IPS-11a (cell line): Measurements from ENCODE around the gene ANTXR1.

ENCODE experiments used
- H3K4me3 ChIP-seq: one replicate; pipeline ENCODE4 v1.5.1; 2013; ENCODE audit warnings: low read depth, low read length, control low read depth

Gene ANTXR1

DNA sequence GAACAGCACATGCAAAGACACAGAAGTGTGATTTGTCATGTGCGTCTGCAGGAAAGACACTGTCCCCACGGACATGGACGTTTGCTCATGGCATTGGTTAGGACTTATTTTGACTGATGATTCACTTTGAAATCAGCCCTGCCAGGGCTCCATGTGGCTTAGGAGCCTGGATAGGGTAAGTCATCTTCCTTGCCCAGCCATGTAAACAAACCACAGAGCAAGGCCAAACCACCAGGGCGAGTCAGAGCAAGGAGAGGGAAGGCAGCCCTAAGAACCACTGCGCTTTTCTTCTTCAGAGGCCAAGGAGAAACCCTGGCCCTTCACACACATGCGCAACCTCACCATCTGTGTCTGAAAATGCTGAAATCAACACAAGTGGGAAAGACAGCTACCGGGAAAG lies 285.3 kb downstream of the ANTXR1 start:
- H3K4me3 ChIP-seq: no peak overlapping the region

DNA sequence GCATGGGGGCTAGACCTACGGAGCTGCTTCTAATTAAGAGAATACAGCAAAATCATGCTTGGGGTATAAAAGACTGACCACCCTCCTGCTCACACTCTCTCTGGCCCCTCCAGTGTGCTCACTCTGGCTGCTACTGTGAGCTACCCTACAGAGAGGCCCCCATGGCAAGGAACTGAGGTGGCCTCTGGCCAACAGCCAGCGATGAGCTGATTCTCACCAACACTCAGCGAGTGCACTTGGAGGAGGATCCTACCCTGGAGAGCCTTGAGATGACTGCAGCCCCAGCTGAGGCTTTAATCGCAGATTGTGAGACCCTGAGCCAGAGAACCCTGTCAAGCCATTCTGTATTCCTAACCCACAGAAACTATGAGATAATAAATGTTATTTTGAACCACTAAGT lies 285.9 kb downstream of the ANTXR1 start:
- no peak overlapping the region for H3K4me3 ChIP-seq
